ENCODE data around the gene PKP4. TPM values are rescaled to one million over a fixed set of nuclear protein-coding genes. Genes with fewer than 3 reads are reported as not detected.

Gene PKP4
- total RNA-seq, 1 donor from 2014 or later = 41.0 TPM

GRCh38 chr2:158507679-158508078, 50.9 kb downstream of the PKP4 start:
- DNase-seq (ENCODE audit: low read depth) = no peak

GRCh38 chr2:158509928-158510797, 53.4 kb downstream of the PKP4 start:
- DNase-seq (ENCODE audit: low read depth) = no peak
- no peak overlapping the region for H3K4me3 ChIP-seq (ENCODE audit: low read depth, low read length)
- TF ChIP-seq, protein P1, sequence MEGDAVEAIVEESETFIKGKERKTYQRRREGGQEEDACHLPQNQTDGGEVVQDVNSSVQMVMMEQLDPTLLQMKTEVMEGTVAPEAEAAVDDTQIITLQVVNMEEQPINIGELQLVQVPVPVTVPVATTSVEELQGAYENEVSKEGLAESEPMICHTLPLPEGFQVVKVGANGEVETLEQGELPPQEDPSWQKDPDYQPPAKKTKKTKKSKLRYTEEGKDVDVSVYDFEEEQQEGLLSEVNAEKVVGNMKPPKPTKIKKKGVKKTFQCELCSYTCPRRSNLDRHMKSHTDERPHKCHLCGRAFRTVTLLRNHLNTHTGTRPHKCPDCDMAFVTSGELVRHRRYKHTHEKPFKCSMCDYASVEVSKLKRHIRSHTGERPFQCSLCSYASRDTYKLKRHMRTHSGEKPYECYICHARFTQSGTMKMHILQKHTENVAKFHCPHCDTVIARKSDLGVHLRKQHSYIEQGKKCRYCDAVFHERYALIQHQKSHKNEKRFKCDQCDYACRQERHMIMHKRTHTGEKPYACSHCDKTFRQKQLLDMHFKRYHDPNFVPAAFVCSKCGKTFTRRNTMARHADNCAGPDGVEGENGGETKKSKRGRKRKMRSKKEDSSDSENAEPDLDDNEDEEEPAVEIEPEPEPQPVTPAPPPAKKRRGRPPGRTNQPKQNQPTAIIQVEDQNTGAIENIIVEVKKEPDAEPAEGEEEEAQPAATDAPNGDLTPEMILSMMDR (conservative IDR thresholded peaks at IDR 0.05; ENCODE audit: low read depth, low read length) = no peak

More at GRCh38 chr2:158507679-158508078, 50.9 kb downstream of the PKP4 start:
- no peak overlapping the region for H3K4me3 ChIP-seq (ENCODE audit: low read depth, low read length)
- TF ChIP-seq, protein P1 (conservative IDR thresholded peaks at IDR 0.05; ENCODE audit: low read depth, low read length) = no peak

- DNase-seq (ENCODE audit: low read depth) = no peak
- H3K4me3 ChIP-seq (ENCODE audit: low read depth, low read length) = no peak overlapping the region
- TF ChIP-seq, protein P1 (conservative IDR thresholded peaks at IDR 0.05; ENCODE audit: low read depth, low read length) = no peak
Observed at GRCh38 chr2:158510887-158511286, 54.1 kb downstream of the PKP4 start.

GRCh38 chr2:158511706-158512105, 55.0 kb downstream of the PKP4 start:
- no peak overlapping the region for H3K4me3 ChIP-seq (ENCODE audit: low read depth, low read length)
- TF ChIP-seq, protein P1 (conservative IDR thresholded peaks at IDR 0.05; ENCODE audit: low read depth, low read length) = no peak
- DNase-seq (ENCODE audit: low read depth) = no peak

DNA sequence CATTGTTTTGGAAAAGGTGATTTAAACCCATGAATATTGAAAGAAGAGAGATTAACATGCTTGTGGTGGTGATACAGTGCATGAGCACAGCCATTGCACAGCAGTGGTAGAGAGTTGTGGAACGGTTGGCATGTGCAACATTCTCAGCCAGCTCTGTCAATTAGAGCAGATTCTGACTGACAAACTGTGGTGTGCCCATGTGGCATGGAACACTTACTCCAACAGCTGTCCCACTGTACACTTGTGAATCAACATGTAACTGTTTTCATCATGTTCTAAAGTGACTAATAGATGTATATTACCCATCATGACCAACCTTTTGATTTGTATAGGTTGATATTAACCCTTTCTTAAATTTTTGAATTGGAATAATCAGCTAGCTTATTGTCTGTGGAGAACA, 55.6 kb downstream of the PKP4 start:
- no peak for DNase-seq (ENCODE audit: low read depth)
- no peak overlapping the region for H3K4me3 ChIP-seq (ENCODE audit: low read depth, low read length)
- TF ChIP-seq, protein P1 (conservative IDR thresholded peaks at IDR 0.05; ENCODE audit: low read depth, low read length) = no peak

DNA sequence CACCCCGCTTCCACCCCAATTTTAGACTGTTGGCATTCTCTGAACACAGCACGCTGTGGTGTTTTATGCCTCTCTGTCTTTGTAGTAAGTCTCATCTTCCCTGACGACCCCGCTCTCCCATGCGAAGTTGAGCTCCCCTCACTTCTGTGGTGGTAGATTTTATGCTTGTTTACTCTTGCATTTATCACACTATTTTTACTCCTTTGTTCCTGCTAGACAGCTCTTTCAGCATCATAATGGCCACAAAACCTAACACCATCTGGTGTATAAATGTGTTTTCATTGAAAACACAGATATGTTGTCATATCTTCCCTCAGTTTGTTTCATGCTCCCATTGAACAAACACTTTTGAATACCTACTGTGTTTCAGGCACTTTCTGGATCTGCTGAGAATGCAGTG, 57.1 kb downstream of the PKP4 start:
- no peak overlapping the region for H3K4me3 ChIP-seq (ENCODE audit: low read depth, low read length)
- DNase-seq (ENCODE audit: low read depth) = no peak
- TF ChIP-seq, protein P1 (conservative IDR thresholded peaks at IDR 0.05; ENCODE audit: low read depth, low read length) = no peak

- DNase-seq (ENCODE audit: low read depth) = peak; percentile 40
- no peak overlapping the region for H3K4me3 ChIP-seq (ENCODE audit: low read depth, low read length)
- TF ChIP-seq, protein P1 (conservative IDR thresholded peaks at IDR 0.05; ENCODE audit: low read depth, low read length) = no peak
Observed at GRCh38 chr2:158518084-158518483, 61.3 kb downstream of the PKP4 start.
